Progenitor cell of endocrine pancreas (in vitro differentiated cells): ENCODE results near the gene SOX6. TPM values are rescaled to one million over a fixed set of nuclear protein-coding genes. Genes with fewer than 3 reads are reported as not detected.

Source experiments
- DNase-seq: peaks from one replicate; pipeline ENCODE4 v3.0.0; 2021; ENCODE audit warnings: low spot score; ENCODE audit not compliant: unreplicated experiment
- H3K27ac Mint-ChIP-seq: 2 replicates; pipeline ENCODE4 v1.8.0; 2021; ENCODE audit warnings: mild to moderate bottlenecking, moderate library complexity, mixed read lengths
- H3K27me3 Mint-ChIP-seq: 2 replicates; pipeline ENCODE4 v1.8.0; 2021; ENCODE audit warnings: mixed read lengths
- H3K36me3 Mint-ChIP-seq: 2 replicates; pipeline ENCODE4 v1.8.0; 2022; ENCODE audit warnings: mixed read lengths; ENCODE audit not compliant: insufficient read depth
- H3K4me1 Mint-ChIP-seq: 2 replicates; pipeline ENCODE4 v1.8.0; 2021; ENCODE audit warnings: low read depth, mixed read lengths
- H3K4me3 Mint-ChIP-seq: 2 replicates; pipeline ENCODE4 v1.8.0; 2021; ENCODE audit warnings: low read depth, mild to moderate bottlenecking, moderate library complexity, mixed read lengths
- H3K9me3 Mint-ChIP-seq: 2 replicates; pipeline ENCODE4 v1.8.0; 2021; ENCODE audit warnings: low read depth, mixed read lengths
- CTCF ChIP-seq: fragments of 200-600 bp; sonication (generic); IDR thresholded peaks from one replicate; pipeline ENCODE4 v1.5.0; 2021; ENCODE audit warnings: antibody characterized with exemption, mild to moderate bottlenecking; ENCODE audit not compliant: unreplicated experiment
- total RNA-seq: library from RNA; stranded (reverse); gene quantifications from 2 replicates; pipeline ENCODE4 v1.2.1, GENCODE V29; 2021

Gene SOX6
- total RNA-seq, 1 donor from 2014 or later = 34.9 TPM

- TF ChIP-seq CTCF = no peak
- Mint-ChIP-seq H3K36me3 (peaks cover 4% of the 10 kb centered on the region), H3K27ac (no peak overlapping the region), H3K9me3 (peaks cover 17% of the 10 kb centered on the region), H3K27me3 (no peaks in the 10 kb centered on the region), H3K4me1 (peaks cover 12% of the 10 kb centered on the region), H3K4me3 (no peak overlapping the region)
- no peak for DNase-seq
Observed at GRCh38 chr11:16266021-16266420, 90.3 kb downstream of the SOX6 start.

- peaks cover 24% of the 10 kb centered on the region for H3K9me3 Mint-ChIP-seq
- H3K4me3 Mint-ChIP-seq = no peak overlapping the region
- no peak for TF ChIP-seq CTCF
- H3K4me1 Mint-ChIP-seq = peaks cover 12% of the 10 kb centered on the region
- peaks cover 4% of the 10 kb centered on the region for H3K36me3 Mint-ChIP-seq
- DNase-seq = no peak
- no peak overlapping the region for H3K27ac Mint-ChIP-seq
- no peaks in the 10 kb centered on the region for H3K27me3 Mint-ChIP-seq
Observed at GRCh38 chr11:16265022-16265421, 91.3 kb downstream of the SOX6 start.

- Mint-ChIP-seq H3K36me3 (peaks cover 4% of the 10 kb centered on the region), H3K9me3 (peaks cover 24% of the 10 kb centered on the region), H3K27me3 (no peaks in the 10 kb centered on the region), H3K27ac (no peak overlapping the region), H3K4me3 (no peak overlapping the region), H3K4me1 (peaks cover 12% of the 10 kb centered on the region)
- no peak for DNase-seq
- TF ChIP-seq CTCF = no peak
Observed at GRCh38 chr11:16262645-16262955, 93.7 kb downstream of the SOX6 start.

- Mint-ChIP-seq H3K4me3 (no peak overlapping the region), H3K36me3 (peaks cover 4% of the 10 kb centered on the region), H3K4me1 (peaks cover 12% of the 10 kb centered on the region), H3K27ac (no peak overlapping the region), H3K9me3 (peaks cover 23% of the 10 kb centered on the region), H3K27me3 (no peaks in the 10 kb centered on the region)
- no peak for DNase-seq
- no peak for TF ChIP-seq CTCF
Observed at GRCh38 chr11:16261836-16262644, 94.3 kb downstream of the SOX6 start.

GRCh38 chr11:16252373-16252772 lies 104.0 kb downstream of the SOX6 start:
- TF ChIP-seq CTCF = peak; percentile 45
- peaks cover 9% of the 10 kb centered on the region for H3K36me3 Mint-ChIP-seq
- H3K9me3 Mint-ChIP-seq = peaks cover 14% of the 10 kb centered on the region
- no peak for DNase-seq
- no peaks in the 10 kb centered on the region for H3K4me1 Mint-ChIP-seq
- no peak overlapping the region for H3K27ac Mint-ChIP-seq
- H3K4me3 Mint-ChIP-seq = no peak overlapping the region
- peaks cover 6% of the 10 kb centered on the region for H3K27me3 Mint-ChIP-seq
